Breast epithelium (tissue), 3 donors: ENCODE data around the gene PDCL3.

Experiments
- CTCF ChIP-seq, 3 donors: fragments of 450-650 bp; IDR thresholded peaks; one replicate each; pipeline ENCODE4 v1.5.1; 2016 to 2017; ENCODE audit warnings: antibody characterized with exemption in 3 of 3, mild to moderate bottlenecking in 3 of 3, moderate library complexity in 3 of 3
- POLR2A ChIP-seq: fragments of 450-650 bp; IDR thresholded peaks from one replicate; pipeline ENCODE4 v1.6.1; 2016; ENCODE audit warnings: antibody characterized with exemption, mild to moderate bottlenecking, moderate library complexity
- POLR2AphosphoS5 ChIP-seq, 3 donors: sonication (generic); formaldehyde crosslinking; IDR thresholded peaks; one replicate each; pipeline ENCODE4 v1.6.1; 2017; ENCODE audit warnings: antibody characterized with exemption in 3 of 3

- TF ChIP-seq CTCF (IDR thresholded peaks at IDR 0.05): no peak
- TF ChIP-seq POLR2AphosphoS5 (IDR thresholded peaks at IDR 0.05): no peak
- TF ChIP-seq POLR2A: no peak
Measured at GRCh38 chr2:100554798-100555407, 7.9 kb upstream of the PDCL3 start.
